WTC11 (cell line): ENCODE data around the gene HPCAL1. TPM values are rescaled to one million over a fixed set of nuclear protein-coding genes. Genes with fewer than 3 reads are reported as not detected.

Source experiments
- ATAC-seq: fragments of 200-7000 bp; cut with Tn5 transposase; 2 replicates; pipeline ENCODE4 v1.10.0; 2021; ENCODE audit warnings: mild to moderate bottlenecking, moderate library complexity
- CTCF ChIA-PET: fragments of 300-600 bp; sonication (Branson Sonifier 250); formaldehyde crosslinking; loops from one replicate; lab custom pipeline; 2021; ENCODE audit warnings: antibody characterized with exemption; lab: Charles Lee
- POLR2A ChIA-PET: fragments of 350-600 bp; sonication (Branson Sonifier 250); formaldehyde crosslinking; loops from one replicate; lab custom pipeline; 2021; ENCODE audit warnings: antibody characterized with exemption; lab: Charles Lee
- DNase-seq: peaks from one replicate; pipeline ENCODE4 v3.0.0; 2021; ENCODE audit warnings: low spot score
- H3K27ac Mint-ChIP-seq: 2 replicates; pipeline ENCODE4 v1.8.0; 2021; ENCODE audit warnings: mixed read lengths
- H3K27me3 Mint-ChIP-seq: 2 replicates; pipeline ENCODE4 v1.8.0; 2021; ENCODE audit warnings: low read depth, mild to moderate bottlenecking, moderate library complexity, mixed read lengths
- H3K36me3 Mint-ChIP-seq: 2 replicates; pipeline ENCODE4 v1.8.0; 2021; ENCODE audit warnings: mixed read lengths
- H3K4me1 Mint-ChIP-seq: 2 replicates; pipeline ENCODE4 v1.8.0; 2022; ENCODE audit warnings: mixed read lengths
- H3K4me3 Mint-ChIP-seq: 2 replicates; pipeline ENCODE4 v1.8.0; 2021; ENCODE audit warnings: mild to moderate bottlenecking, moderate library complexity, mixed read lengths
- H3K9me3 Mint-ChIP-seq: 2 replicates; pipeline ENCODE4 v1.8.0; 2021; ENCODE audit warnings: mixed read lengths
- CBFB ChIP-seq: sonication (generic); formaldehyde crosslinking; IDR thresholded peaks from 2 replicates; pipeline ENCODE4 v1.8.1; 2022; ENCODE audit warnings: mild to moderate bottlenecking, low read depth, missing genetic modification reagents
- EMX1 ChIP-seq: fragments of 250-450 bp; sonication (Bioruptor Pico); IDR thresholded peaks from 2 replicates; pipeline ENCODE4 v1.8.0; 2021; ENCODE audit warnings: mild to moderate bottlenecking
- GABPB1 ChIP-seq: sonication (generic); formaldehyde crosslinking; IDR thresholded peaks from 2 replicates; pipeline ENCODE4 v1.8.1; 2023; ENCODE audit warnings: mild to moderate bottlenecking, missing genetic modification reagents
- PRRX2 ChIP-seq: fragments of 250-450 bp; sonication (Bioruptor Pico); IDR thresholded peaks from 2 replicates; pipeline ENCODE4 v1.8.0; 2021; ENCODE audit warnings: mild to moderate bottlenecking
- RELA ChIP-seq: sonication (generic); formaldehyde crosslinking; IDR thresholded peaks from 2 replicates; pipeline ENCODE4 v1.8.1; 2022; ENCODE audit warnings: missing genetic modification reagents, mild to moderate bottlenecking, borderline replicate concordance
- TCF7 ChIP-seq: sonication (generic); formaldehyde crosslinking; IDR thresholded peaks from 2 replicates; pipeline ENCODE4 v1.8.0; 2022; ENCODE audit warnings: mild to moderate bottlenecking, low read depth, missing genetic modification reagents, moderate library complexity
- TEAD4 ChIP-seq: sonication (generic); formaldehyde crosslinking; IDR thresholded peaks from 2 replicates; pipeline ENCODE4 v1.8.0; 2022; ENCODE audit warnings: mild to moderate bottlenecking, missing genetic modification reagents
- ZBTB21 ChIP-seq: sonication (generic); formaldehyde crosslinking; IDR thresholded peaks from 2 replicates; pipeline ENCODE4 v1.8.1; 2023; ENCODE audit warnings: mild to moderate bottlenecking, missing genetic modification reagents, borderline replicate concordance
- total RNA-seq: library from RNA; stranded (reverse); gene quantifications from 3 replicates; pipeline ENCODE4 v1.2.3, GENCODE V29; 2021
- TF ChIP-seq, protein P1 (sequence below): sonication (generic); formaldehyde crosslinking; IDR thresholded peaks from 2 replicates; pipeline ENCODE4 v1.8.0; 2022; ENCODE audit warnings: mild to moderate bottlenecking, missing genetic modification reagents
- TF ChIP-seq, protein P2 (sequence below): sonication (generic); formaldehyde crosslinking; IDR thresholded peaks from 2 replicates; pipeline ENCODE4 v1.8.1; 2023; ENCODE audit warnings: mild to moderate bottlenecking, missing genetic modification reagents
- TF ChIP-seq, protein P3 (sequence below): fragments of 250-450 bp; sonication (Bioruptor Pico); IDR thresholded peaks from 2 replicates; pipeline ENCODE4 v1.9.0; 2021; ENCODE audit warnings: mild to moderate bottlenecking
- TF ChIP-seq, protein P4 (sequence below): sonication (generic); formaldehyde crosslinking; IDR thresholded peaks from 2 replicates; pipeline ENCODE4 v1.8.1; 2022; ENCODE audit warnings: low read depth, missing genetic modification reagents, borderline replicate concordance
- TF ChIP-seq, protein P5 (sequence below): sonication (generic); formaldehyde crosslinking; IDR thresholded peaks from 2 replicates; pipeline ENCODE4 v1.8.1; 2022; ENCODE audit warnings: mild to moderate bottlenecking, missing genetic modification reagents, moderate library complexity, borderline replicate concordance
- TF ChIP-seq, protein P6 (sequence below): sonication (generic); formaldehyde crosslinking; IDR thresholded peaks from 2 replicates; pipeline ENCODE4 v1.8.0; 2023; ENCODE audit warnings: missing genetic modification reagents, mild to moderate bottlenecking, borderline replicate concordance
- TF ChIP-seq, protein P7 (sequence below): fragments of 250-450 bp; sonication (Bioruptor Pico); IDR thresholded peaks from 2 replicates; pipeline ENCODE4 v1.9.0; 2021; ENCODE audit warnings: mild to moderate bottlenecking, borderline replicate concordance

HPCAL1 gene
- total RNA-seq, 1 experiment from 2014 or later, result 11.8 TPM

DNA sequence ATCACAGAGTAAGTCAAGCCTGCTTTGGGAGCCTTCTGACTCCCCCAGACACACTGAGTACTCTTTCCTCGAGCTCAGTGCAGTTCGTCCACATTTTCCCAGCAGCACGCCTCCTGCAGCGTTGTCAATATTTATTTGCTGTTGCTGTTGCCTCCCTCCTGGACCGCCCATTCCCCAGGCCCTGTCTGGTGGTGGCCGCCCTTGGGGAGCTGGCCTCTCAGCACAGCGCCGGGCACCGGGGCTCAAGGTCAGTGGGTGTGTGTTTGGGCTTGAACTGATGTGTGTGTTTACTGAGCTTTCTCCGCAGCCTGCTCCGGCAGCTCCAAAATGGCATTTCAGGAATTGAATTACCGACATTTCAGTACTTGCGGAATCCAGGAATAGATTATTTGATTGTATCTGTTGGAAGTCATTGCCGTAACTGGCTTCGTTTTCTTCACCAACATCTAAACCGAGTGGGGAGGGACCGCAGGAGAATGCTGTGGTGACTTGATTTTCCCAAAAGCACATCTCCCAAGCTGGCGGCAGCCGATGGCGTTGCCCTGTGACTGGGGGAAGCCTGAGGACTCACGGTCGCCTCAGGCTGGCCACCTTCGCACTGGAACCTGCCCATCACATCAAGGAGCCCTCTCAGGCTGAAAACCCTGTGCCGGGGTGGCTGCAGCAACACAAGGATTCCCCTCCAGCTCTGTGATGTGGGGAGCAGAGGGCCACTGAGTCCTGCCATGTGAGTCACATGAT lies 66.0 kb downstream of the HPCAL1 start:
- ChIA-PET CTCF (interaction anchor here (0.6 to 1.3 kb wide), 7 partner anchors 9 to 66 kb away, joined by 3 to 4 read pairs (median 3); no protein-coding TSS in a partner anchor), POLR2A (no interaction called here)
- no peak for DNase-seq
- H3K4me3 Mint-ChIP-seq, result no peak overlapping the region
- TF ChIP-seq ZBTB21 (CRISPR knock-in tag), result no peak
- TF ChIP-seq GABPB1 (CRISPR knock-in tag), result peak; percentile 88
- TF ChIP-seq, all 79 proteins: peak for 1
- ATAC-seq, result no peak
- Mint-ChIP-seq H3K9me3 (no peaks in the 10 kb centered on the region), H3K36me3 (no peaks in the 10 kb centered on the region), H3K27ac (peak overlapping the region; percentile 61; the same call in 1 of the 2 replicates), H3K27me3 (no peaks in the 10 kb centered on the region), H3K4me1 (no peaks in the 10 kb centered on the region; the same call in 1 of the 2 replicates)

DNA sequence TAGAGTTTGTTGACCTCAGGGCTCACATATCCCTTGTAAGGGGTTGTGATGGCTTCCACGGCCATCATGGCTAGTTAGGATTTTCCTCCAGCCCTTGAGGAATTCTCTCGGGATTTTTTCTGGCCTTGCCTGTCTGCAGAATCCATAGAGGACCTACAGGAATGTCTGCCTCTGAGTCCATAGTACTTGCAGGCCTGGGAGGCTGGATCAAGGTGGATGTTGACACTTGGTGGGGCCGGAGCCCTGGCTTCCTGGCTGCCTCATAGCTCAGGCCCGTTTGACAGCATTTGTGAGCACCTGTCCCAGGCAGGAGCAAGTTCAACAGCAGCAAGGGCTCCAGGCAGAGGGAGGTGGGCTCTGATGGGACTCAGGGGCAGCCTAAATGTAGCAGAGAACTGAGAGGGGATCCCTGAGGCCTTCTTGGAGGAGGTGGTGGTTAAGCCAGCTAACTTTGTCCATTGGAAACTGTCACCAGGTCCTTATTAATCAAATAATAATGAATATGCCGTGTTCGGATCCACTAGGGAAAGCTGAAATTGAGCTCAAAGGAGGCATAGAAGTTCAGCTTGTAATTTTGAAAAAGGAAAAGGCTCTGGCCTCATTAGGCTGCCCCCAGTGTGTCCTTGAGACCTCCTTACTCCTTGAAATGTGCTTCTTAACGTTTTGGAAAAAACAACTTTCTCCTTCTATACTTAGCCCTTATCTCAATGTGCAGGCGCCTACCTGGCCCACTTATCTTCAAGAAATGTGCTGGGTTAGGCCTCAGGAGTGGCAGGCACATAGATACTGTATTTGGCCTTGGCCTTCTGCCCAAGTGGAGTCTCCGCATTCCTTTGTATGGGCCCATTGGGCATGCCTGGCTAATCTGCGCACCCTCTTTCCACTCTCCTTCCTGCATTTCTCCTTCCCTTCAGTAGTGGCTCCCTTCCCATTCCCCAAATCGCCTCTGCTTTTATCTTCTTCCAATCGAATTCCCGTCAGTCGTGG lies 66.9 kb downstream of the HPCAL1 start:
- no peaks in the 10 kb centered on the region for H3K27me3 Mint-ChIP-seq
- ATAC-seq (no peak), DNase-seq (no peak)
- ChIA-PET POLR2A (no interaction called here), CTCF (interaction anchor here (0.6 to 1.3 kb wide), 5 partner anchors 8 to 44 kb away, joined by 3 to 4 read pairs (median 3); no protein-coding TSS in a partner anchor)
- H3K4me1 Mint-ChIP-seq, result peaks cover under 1% of the 10 kb centered on the region
- no peak overlapping the region for H3K4me3 Mint-ChIP-seq
- H3K36me3 Mint-ChIP-seq, result no peaks in the 10 kb centered on the region
- no peaks in the 10 kb centered on the region for H3K9me3 Mint-ChIP-seq
- peak overlapping the region; percentile 60 for H3K27ac Mint-ChIP-seq
- TF ChIP-seq CBFB (no peak), PRRX2 (no peak), GABPB1 (CRISPR knock-in tag) (no peak), ZBTB21 (CRISPR knock-in tag) (no peak), TCF7 (CRISPR knock-in tag) (no peak), EMX1 (CRISPR knock-in tag) (no peak), TEAD4 (CRISPR knock-in tag) (no peak), RELA (CRISPR knock-in tag) (no peak)
- TF ChIP-seq, protein P1, sequence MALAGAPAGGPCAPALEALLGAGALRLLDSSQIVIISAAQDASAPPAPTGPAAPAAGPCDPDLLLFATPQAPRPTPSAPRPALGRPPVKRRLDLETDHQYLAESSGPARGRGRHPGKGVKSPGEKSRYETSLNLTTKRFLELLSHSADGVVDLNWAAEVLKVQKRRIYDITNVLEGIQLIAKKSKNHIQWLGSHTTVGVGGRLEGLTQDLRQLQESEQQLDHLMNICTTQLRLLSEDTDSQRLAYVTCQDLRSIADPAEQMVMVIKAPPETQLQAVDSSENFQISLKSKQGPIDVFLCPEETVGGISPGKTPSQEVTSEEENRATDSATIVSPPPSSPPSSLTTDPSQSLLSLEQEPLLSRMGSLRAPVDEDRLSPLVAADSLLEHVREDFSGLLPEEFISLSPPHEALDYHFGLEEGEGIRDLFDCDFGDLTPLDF (CRISPR knock-in tag), result no peak
- TF ChIP-seq, protein P2, sequence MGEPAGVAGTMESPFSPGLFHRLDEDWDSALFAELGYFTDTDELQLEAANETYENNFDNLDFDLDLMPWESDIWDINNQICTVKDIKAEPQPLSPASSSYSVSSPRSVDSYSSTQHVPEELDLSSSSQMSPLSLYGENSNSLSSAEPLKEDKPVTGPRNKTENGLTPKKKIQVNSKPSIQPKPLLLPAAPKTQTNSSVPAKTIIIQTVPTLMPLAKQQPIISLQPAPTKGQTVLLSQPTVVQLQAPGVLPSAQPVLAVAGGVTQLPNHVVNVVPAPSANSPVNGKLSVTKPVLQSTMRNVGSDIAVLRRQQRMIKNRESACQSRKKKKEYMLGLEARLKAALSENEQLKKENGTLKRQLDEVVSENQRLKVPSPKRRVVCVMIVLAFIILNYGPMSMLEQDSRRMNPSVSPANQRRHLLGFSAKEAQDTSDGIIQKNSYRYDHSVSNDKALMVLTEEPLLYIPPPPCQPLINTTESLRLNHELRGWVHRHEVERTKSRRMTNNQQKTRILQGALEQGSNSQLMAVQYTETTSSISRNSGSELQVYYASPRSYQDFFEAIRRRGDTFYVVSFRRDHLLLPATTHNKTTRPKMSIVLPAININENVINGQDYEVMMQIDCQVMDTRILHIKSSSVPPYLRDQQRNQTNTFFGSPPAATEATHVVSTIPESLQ (CRISPR knock-in tag), result no peak
- TF ChIP-seq, protein P3, sequence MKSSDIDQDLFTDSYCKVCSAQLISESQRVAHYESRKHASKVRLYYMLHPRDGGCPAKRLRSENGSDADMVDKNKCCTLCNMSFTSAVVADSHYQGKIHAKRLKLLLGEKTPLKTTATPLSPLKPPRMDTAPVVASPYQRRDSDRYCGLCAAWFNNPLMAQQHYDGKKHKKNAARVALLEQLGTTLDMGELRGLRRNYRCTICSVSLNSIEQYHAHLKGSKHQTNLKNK (CRISPR knock-in tag), result no peak
- TF ChIP-seq, protein P4, sequence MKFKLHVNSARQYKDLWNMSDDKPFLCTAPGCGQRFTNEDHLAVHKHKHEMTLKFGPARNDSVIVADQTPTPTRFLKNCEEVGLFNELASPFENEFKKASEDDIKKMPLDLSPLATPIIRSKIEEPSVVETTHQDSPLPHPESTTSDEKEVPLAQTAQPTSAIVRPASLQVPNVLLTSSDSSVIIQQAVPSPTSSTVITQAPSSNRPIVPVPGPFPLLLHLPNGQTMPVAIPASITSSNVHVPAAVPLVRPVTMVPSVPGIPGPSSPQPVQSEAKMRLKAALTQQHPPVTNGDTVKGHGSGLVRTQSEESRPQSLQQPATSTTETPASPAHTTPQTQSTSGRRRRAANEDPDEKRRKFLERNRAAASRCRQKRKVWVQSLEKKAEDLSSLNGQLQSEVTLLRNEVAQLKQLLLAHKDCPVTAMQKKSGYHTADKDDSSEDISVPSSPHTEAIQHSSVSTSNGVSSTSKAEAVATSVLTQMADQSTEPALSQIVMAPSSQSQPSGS (CRISPR knock-in tag), result no peak
- TF ChIP-seq, protein P5, sequence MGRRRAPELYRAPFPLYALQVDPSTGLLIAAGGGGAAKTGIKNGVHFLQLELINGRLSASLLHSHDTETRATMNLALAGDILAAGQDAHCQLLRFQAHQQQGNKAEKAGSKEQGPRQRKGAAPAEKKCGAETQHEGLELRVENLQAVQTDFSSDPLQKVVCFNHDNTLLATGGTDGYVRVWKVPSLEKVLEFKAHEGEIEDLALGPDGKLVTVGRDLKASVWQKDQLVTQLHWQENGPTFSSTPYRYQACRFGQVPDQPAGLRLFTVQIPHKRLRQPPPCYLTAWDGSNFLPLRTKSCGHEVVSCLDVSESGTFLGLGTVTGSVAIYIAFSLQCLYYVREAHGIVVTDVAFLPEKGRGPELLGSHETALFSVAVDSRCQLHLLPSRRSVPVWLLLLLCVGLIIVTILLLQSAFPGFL (CRISPR knock-in tag), result no peak
- TF ChIP-seq, protein P6, sequence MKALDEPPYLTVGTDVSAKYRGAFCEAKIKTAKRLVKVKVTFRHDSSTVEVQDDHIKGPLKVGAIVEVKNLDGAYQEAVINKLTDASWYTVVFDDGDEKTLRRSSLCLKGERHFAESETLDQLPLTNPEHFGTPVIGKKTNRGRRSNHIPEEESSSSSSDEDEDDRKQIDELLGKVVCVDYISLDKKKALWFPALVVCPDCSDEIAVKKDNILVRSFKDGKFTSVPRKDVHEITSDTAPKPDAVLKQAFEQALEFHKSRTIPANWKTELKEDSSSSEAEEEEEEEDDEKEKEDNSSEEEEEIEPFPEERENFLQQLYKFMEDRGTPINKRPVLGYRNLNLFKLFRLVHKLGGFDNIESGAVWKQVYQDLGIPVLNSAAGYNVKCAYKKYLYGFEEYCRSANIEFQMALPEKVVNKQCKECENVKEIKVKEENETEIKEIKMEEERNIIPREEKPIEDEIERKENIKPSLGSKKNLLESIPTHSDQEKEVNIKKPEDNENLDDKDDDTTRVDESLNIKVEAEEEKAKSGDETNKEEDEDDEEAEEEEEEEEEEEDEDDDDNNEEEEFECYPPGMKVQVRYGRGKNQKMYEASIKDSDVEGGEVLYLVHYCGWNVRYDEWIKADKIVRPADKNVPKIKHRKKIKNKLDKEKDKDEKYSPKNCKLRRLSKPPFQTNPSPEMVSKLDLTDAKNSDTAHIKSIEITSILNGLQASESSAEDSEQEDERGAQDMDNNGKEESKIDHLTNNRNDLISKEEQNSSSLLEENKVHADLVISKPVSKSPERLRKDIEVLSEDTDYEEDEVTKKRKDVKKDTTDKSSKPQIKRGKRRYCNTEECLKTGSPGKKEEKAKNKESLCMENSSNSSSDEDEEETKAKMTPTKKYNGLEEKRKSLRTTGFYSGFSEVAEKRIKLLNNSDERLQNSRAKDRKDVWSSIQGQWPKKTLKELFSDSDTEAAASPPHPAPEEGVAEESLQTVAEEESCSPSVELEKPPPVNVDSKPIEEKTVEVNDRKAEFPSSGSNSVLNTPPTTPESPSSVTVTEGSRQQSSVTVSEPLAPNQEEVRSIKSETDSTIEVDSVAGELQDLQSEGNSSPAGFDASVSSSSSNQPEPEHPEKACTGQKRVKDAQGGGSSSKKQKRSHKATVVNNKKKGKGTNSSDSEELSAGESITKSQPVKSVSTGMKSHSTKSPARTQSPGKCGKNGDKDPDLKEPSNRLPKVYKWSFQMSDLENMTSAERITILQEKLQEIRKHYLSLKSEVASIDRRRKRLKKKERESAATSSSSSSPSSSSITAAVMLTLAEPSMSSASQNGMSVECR (CRISPR knock-in tag), result no peak
- TF ChIP-seq, protein P7, sequence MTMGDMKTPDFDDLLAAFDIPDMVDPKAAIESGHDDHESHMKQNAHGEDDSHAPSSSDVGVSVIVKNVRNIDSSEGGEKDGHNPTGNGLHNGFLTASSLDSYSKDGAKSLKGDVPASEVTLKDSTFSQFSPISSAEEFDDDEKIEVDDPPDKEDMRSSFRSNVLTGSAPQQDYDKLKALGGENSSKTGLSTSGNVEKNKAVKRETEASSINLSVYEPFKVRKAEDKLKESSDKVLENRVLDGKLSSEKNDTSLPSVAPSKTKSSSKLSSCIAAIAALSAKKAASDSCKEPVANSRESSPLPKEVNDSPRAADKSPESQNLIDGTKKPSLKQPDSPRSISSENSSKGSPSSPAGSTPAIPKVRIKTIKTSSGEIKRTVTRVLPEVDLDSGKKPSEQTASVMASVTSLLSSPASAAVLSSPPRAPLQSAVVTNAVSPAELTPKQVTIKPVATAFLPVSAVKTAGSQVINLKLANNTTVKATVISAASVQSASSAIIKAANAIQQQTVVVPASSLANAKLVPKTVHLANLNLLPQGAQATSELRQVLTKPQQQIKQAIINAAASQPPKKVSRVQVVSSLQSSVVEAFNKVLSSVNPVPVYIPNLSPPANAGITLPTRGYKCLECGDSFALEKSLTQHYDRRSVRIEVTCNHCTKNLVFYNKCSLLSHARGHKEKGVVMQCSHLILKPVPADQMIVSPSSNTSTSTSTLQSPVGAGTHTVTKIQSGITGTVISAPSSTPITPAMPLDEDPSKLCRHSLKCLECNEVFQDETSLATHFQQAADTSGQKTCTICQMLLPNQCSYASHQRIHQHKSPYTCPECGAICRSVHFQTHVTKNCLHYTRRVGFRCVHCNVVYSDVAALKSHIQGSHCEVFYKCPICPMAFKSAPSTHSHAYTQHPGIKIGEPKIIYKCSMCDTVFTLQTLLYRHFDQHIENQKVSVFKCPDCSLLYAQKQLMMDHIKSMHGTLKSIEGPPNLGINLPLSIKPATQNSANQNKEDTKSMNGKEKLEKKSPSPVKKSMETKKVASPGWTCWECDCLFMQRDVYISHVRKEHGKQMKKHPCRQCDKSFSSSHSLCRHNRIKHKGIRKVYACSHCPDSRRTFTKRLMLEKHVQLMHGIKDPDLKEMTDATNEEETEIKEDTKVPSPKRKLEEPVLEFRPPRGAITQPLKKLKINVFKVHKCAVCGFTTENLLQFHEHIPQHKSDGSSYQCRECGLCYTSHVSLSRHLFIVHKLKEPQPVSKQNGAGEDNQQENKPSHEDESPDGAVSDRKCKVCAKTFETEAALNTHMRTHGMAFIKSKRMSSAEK (CRISPR knock-in tag), result no peak
